Measurements from ENCODE around the gene AFF3. TPM values are rescaled to one million over a fixed set of nuclear protein-coding genes. Genes with fewer than 3 reads are reported as not detected.

The AFF3 gene
- total and polyA plus RNA-seq, 2 of the 8 experiments (the other 6 are each of a cell fraction or from before 2014, with no cell fraction given) = 0.27 to 3.0 TPM

DNA sequence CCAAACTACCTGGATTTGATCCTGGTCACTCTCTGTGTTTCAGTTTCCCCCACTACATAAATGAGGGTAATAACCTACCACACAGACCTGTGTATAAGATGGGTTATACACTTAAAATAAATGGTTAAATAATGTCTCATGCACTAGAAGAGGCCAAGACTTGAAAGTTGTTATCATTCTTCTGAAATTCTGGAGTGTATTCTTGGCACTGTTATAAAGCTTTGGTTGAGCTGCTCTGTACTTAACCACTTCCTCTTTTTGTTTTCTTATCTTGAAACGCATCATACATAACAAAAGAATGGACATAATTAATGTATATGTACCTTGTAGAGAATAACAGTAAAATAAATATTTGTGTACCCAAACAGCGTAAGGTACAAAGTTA, 281.0 kb downstream of the AFF3 start:
- Histone ChIP-seq H3K36me3 (ENCODE audit: control insufficient read depth in 2 of 4, insufficient read depth in 4 of 4, low read length in 3 of 4) (no peaks in the 10 kb centered on the region), H4K5ac (ENCODE audit: insufficient read length, low read depth, low read length) (no peak overlapping the region), H3K4me1 (replicated peaks in 1 of 4; ENCODE audit: control insufficient read depth in 3 of 4, insufficient read depth in 4 of 4, low read length in 3 of 4) (no peaks in the 10 kb centered on the region), H3K27me3 (replicated peaks in 1 of 4; ENCODE audit: control insufficient read depth in 3 of 4, extremely low read depth in 1 of 4, insufficient read depth in 3 of 4, low read length in 3 of 4) (no peaks in the 10 kb centered on the region), H4K20me1 (replicated peaks in 1 of 2; ENCODE audit: control insufficient read depth in 1 of 2, insufficient read depth in 2 of 2, low read length in 2 of 2) (no peaks in the 10 kb centered on the region), H3K18ac (ENCODE audit: extremely low read depth, low read length) (no peak overlapping the region), H3K23ac (ENCODE audit: insufficient read length) (no peak overlapping the region), H3K9me3 (ENCODE audit: insufficient read depth in 2 of 2, low read depth in 1 of 2, low read length in 1 of 2) (no peaks in the 10 kb centered on the region), H3K4ac (replicated peaks; ENCODE audit: insufficient read length, low read depth, low read length) (no peak overlapping the region), H3K23me2 (ENCODE audit: low read depth, low read length) (no peaks in the 10 kb centered on the region), H2BK120ac (replicated peaks; ENCODE audit: low read depth, low read length) (no peak overlapping the region), H4K91ac (replicated peaks; ENCODE audit: insufficient read length, low read length) (no peak overlapping the region), H2BK20ac (ENCODE audit: low read length) (no peak overlapping the region), H3K27ac (ENCODE audit: low read depth, low read length) (no peak overlapping the region), H4K8ac (ENCODE audit: extremely low read depth, insufficient read depth, low read length) (no peak overlapping the region), H2BK5ac (ENCODE audit: low read depth, low read length) (no peak overlapping the region), H2BK12ac (ENCODE audit: low read depth, low read length) (no peak overlapping the region), H3K4me2 (ENCODE audit: insufficient read depth in 1 of 2, low read depth in 2 of 2, low read length in 2 of 2) (no peak overlapping the region), H3K79me1 (ENCODE audit: low read depth, low read length) (no peaks in the 10 kb centered on the region), H3K14ac (ENCODE audit: insufficient read length) (no peak overlapping the region), H3K9ac (replicated peaks in 1 of 4; ENCODE audit: extremely low read depth in 1 of 4, low read depth in 3 of 4, low read length in 3 of 4) (no peak overlapping the region), H2AFZ (ENCODE audit: low read length) (no peak overlapping the region), H3K79me2 (ENCODE audit: control insufficient read depth in 1 of 2, insufficient read depth in 2 of 2, low read length in 2 of 2) (no peaks in the 10 kb centered on the region), H2AK5ac (ENCODE audit: low read depth, low read length) (no peak overlapping the region), H3K56ac (replicated peaks; ENCODE audit: insufficient read length, low read depth, low read length) (no peak overlapping the region), H2BK15ac (ENCODE audit: low read length) (no peak overlapping the region), H3K4me3 (ENCODE audit: extremely low read depth in 1 of 4, insufficient read depth in 2 of 4, low read depth in 3 of 4, low read length in 4 of 4) (no peak overlapping the region)
- no peak for FAIRE-seq
- 85% methylated on average over 2 of the region's 2 CpGs; no CpG with 5 or more reads in 1 of the 2 experiments for WGBS, 2 experiments (ENCODE audit: extremely low coverage in 1 of 2, insufficient coverage in 1 of 2, insufficient read length in 1 of 2, insufficient replicate concordance in 2 of 2, low coverage in 1 of 2, low lambda C conversion rate in 2 of 2, missing lambda C conversion rate in 1 of 2)
- no peak for TF ChIP-seq TAF1 (IDR thresholded peaks at IDR 0.05; ENCODE audit: low read depth, low read length)
- no peak for TF ChIP-seq CBX5 (IDR thresholded peaks at IDR 0.05; ENCODE audit: low read depth, low read length)
- TF ChIP-seq POLR2AphosphoS5 (IDR thresholded peaks at IDR 0.05; ENCODE audit: low read depth, low read length) = no peak
- TF ChIP-seq POLR2A (IDR thresholded peaks at IDR 0.05; ENCODE audit: control extremely low read depth in 1 of 2, low read depth in 2 of 2, low read length in 2 of 2) = no peak
- TF ChIP-seq, protein P1, sequence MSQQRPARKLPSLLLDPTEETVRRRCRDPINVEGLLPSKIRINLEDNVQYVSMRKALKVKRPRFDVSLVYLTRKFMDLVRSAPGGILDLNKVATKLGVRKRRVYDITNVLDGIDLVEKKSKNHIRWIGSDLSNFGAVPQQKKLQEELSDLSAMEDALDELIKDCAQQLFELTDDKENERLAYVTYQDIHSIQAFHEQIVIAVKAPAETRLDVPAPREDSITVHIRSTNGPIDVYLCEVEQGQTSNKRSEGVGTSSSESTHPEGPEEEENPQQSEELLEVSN (IDR thresholded peaks at IDR 0.05) = no peak
- no peak for TF ChIP-seq BACH1 (IDR thresholded peaks at IDR 0.05; ENCODE audit: low read length)
- TF ChIP-seq ASH2L (IDR thresholded peaks at IDR 0.05; ENCODE audit: low read length) = no peak
- TF ChIP-seq GABPA (IDR thresholded peaks at IDR 0.05; ENCODE audit: borderline replicate concordance, insufficient read depth, low read length) = no peak
- TF ChIP-seq YY1 (IDR thresholded peaks at IDR 0.05; ENCODE audit: low read depth, low read length) = no peak
- TF ChIP-seq RBBP5 (IDR thresholded peaks at IDR 0.05; ENCODE audit: borderline replicate concordance, low read depth, low read length) = no peak
- TF ChIP-seq TCF12 (IDR thresholded peaks at IDR 0.05; ENCODE audit: low read depth, low read length) = no peak
- TF ChIP-seq RAD21 (IDR thresholded peaks at IDR 0.05 in 1 of 2, conservative IDR thresholded peaks at IDR 0.05 in 1 of 2; ENCODE audit: low read depth in 2 of 2, low read length in 2 of 2) = no peak
- TF ChIP-seq RNF2 (IDR thresholded peaks at IDR 0.05; ENCODE audit: borderline replicate concordance, low read depth, low read length, missing control alignments, poor library complexity, severe bottlenecking) = no peak
- TF ChIP-seq SP2 (IDR thresholded peaks at IDR 0.05; ENCODE audit: low read length) = no peak
- no peak for TF ChIP-seq SIN3A (conservative IDR thresholded peaks at IDR 0.05 in 1 of 2, IDR thresholded peaks at IDR 0.05 in 1 of 2; ENCODE audit: low read depth in 1 of 2, low read length in 2 of 2)
- DNase-seq (ENCODE audit: low read depth in 1 of 2, low spot score in 2 of 2) = no peak
- POLR2A ChIA-PET (ENCODE audit: partially characterized antibody) = no interaction called here
- CTCF ChIA-PET (ENCODE audit: partially characterized antibody) = interaction anchor here (1.1 to 1.5 kb wide), 4 partner anchors 41 to 400 kb away, joined by 3 read pairs; no protein-coding TSS in a partner anchor
